H9 (cell line): ENCODE results near the gene PDZD2. TPM values are rescaled to one million over a fixed set of nuclear protein-coding genes. Genes with fewer than 3 reads are reported as not detected.

ENCODE experiments used
- DNase-seq: peaks from one replicate; pipeline ENCODE4 v3.0.0-alpha.2; 2017
- H2AFZ ChIP-seq: one replicate; pipeline ENCODE4 v1.6.1; 2013; ENCODE audit warnings: mild to moderate bottlenecking, low read length, control low read depth, moderate library complexity
- H2AK5ac ChIP-seq: 2 replicates; pipeline ENCODE4 v1.6.1; 2013; ENCODE audit warnings: low read length, control low read depth, mixed read lengths; ENCODE audit not compliant: insufficient read length
- H2BK120ac ChIP-seq: one replicate; pipeline ENCODE4 v1.6.1; 2013; ENCODE audit warnings: low read depth, mild to moderate bottlenecking, low read length, control low read depth, inconsistent platforms; ENCODE audit not compliant: poor library complexity, severe bottlenecking
- H2BK12ac ChIP-seq: 2 replicates; pipeline ENCODE4 v1.6.1; 2013; ENCODE audit warnings: low read length, control low read depth, mixed read lengths, low read depth; ENCODE audit not compliant: insufficient read length
- H2BK15ac ChIP-seq: 2 replicates; pipeline ENCODE4 v1.6.1; 2013; ENCODE audit warnings: low read depth, low read length, control low read depth
- H2BK20ac ChIP-seq: one replicate; pipeline ENCODE4 v1.6.1; 2013; ENCODE audit warnings: low read depth, mild to moderate bottlenecking, low read length, control low read depth, inconsistent platforms; ENCODE audit not compliant: poor library complexity, severe bottlenecking
- H2BK5ac ChIP-seq: 2 replicates; pipeline ENCODE4 v1.6.1; 2013; ENCODE audit warnings: low read length, control low read depth, mixed read lengths; ENCODE audit not compliant: insufficient read length
- H3K14ac ChIP-seq: 2 replicates; pipeline ENCODE4 v1.6.1; 2013; ENCODE audit warnings: low read length, control low read depth; ENCODE audit not compliant: insufficient read depth
- H3K18ac ChIP-seq: 2 replicates; pipeline ENCODE4 v1.6.1; 2013; ENCODE audit warnings: low read depth, mild to moderate bottlenecking, mixed read lengths, low read length, control low read depth; ENCODE audit not compliant: insufficient read length
- H3K23ac ChIP-seq: 2 replicates; pipeline ENCODE4 v1.6.1; 2013; ENCODE audit warnings: low read length, control low read depth, mixed read lengths, low read depth; ENCODE audit not compliant: insufficient read length
- H3K23me2 ChIP-seq: 2 replicates; pipeline ENCODE4 v1.6.1; 2013; ENCODE audit warnings: low read depth, mild to moderate bottlenecking, mixed read lengths, low read length, control low read depth; ENCODE audit not compliant: insufficient read length, poor library complexity, severe bottlenecking
- H3K27ac ChIP-seq: 2 replicates; pipeline ENCODE4 v1.5.1; 2013; ENCODE audit warnings: low read length, control low read depth, mixed read lengths, low read depth; ENCODE audit not compliant: insufficient read length
- H3K27me3 ChIP-seq: 2 replicates; pipeline ENCODE4 v1.6.1; 2013; ENCODE audit warnings: low read length, control low read depth, inconsistent platforms; ENCODE audit not compliant: insufficient read depth
- H3K4ac ChIP-seq: 2 replicates; pipeline ENCODE4 v1.6.1; 2013; ENCODE audit warnings: low read depth, mild to moderate bottlenecking, control low read depth, inconsistent platforms, low read length, moderate library complexity
- H3K4me1 ChIP-seq: 2 replicates; pipeline ENCODE4 v1.6.1; 2013; ENCODE audit warnings: low read length, control low read depth, inconsistent platforms; ENCODE audit not compliant: insufficient read depth
- H3K4me2 ChIP-seq: 2 replicates; pipeline ENCODE4 v1.6.1; 2013; ENCODE audit warnings: low read length, control low read depth, mixed read lengths; ENCODE audit not compliant: insufficient read length, insufficient read depth
- H3K56ac ChIP-seq: 2 replicates; pipeline ENCODE4 v1.6.1; 2013; ENCODE audit warnings: low read depth, mild to moderate bottlenecking, mixed read lengths, low read length, control low read depth; ENCODE audit not compliant: insufficient read length
- H3K79me1 ChIP-seq: 2 replicates; pipeline ENCODE4 v1.6.1; 2013; ENCODE audit warnings: low read depth, mild to moderate bottlenecking, moderate library complexity, low read length, control low read depth, inconsistent platforms; ENCODE audit not compliant: insufficient read depth, poor library complexity, severe bottlenecking
- H3K79me2 ChIP-seq: 2 replicates; pipeline ENCODE4 v1.6.1; 2013; ENCODE audit warnings: low read length, control low read depth, inconsistent platforms; ENCODE audit not compliant: insufficient read depth
- H3K9ac ChIP-seq: 2 replicates; pipeline ENCODE4 v1.6.1; 2013; ENCODE audit warnings: low read length, control low read depth, mixed read lengths; ENCODE audit not compliant: insufficient read length; ENCODE audit errors: extremely low read depth
- H3K9me3 ChIP-seq: one replicate; pipeline ENCODE4 v1.6.1; 2013; ENCODE audit warnings: low read depth, low read length, inconsistent platforms; ENCODE audit not compliant: control insufficient read depth
- H3T11ph ChIP-seq: one replicate; pipeline ENCODE4 v1.6.1; 2013; ENCODE audit warnings: mild to moderate bottlenecking, low read length, control low read depth, inconsistent platforms
- H4K20me1 ChIP-seq: one replicate; pipeline ENCODE4 v1.6.1; 2013; ENCODE audit not compliant: control insufficient read depth, insufficient read length, insufficient read depth
- H4K5ac ChIP-seq: 2 replicates; pipeline ENCODE4 v1.6.1; 2013; ENCODE audit warnings: low read depth, mild to moderate bottlenecking, mixed read lengths, low read length, control low read depth; ENCODE audit not compliant: insufficient read length
- H4K8ac ChIP-seq: replicated peaks from 2 replicates; pipeline ENCODE4 v1.6.1; 2013; ENCODE audit warnings: low read length, control low read depth, mixed read lengths, low read depth; ENCODE audit not compliant: insufficient read length
- H4K91ac ChIP-seq: 2 replicates; pipeline ENCODE4 v1.6.1; 2013; ENCODE audit warnings: low read depth, mild to moderate bottlenecking, moderate library complexity, mixed read lengths, low read length, control low read depth; ENCODE audit not compliant: insufficient read length
- H3K27ac Mint-ChIP-seq, 3 experiments: 2 replicates in 2 of 3; 3 replicates in 1 of 3; pipeline ENCODE4 v1.8.0; 2020 to 2021; ENCODE audit warnings: mixed read lengths in 3 of 3, mild to moderate bottlenecking in 1 of 3, moderate library complexity in 1 of 3
- H3K27me3 Mint-ChIP-seq: 2 replicates; pipeline ENCODE4 v1.8.0; 2021; ENCODE audit warnings: low read depth, mild to moderate bottlenecking, moderate library complexity, mixed read lengths
- H3K36me3 Mint-ChIP-seq, 3 experiments: 2 replicates in 2 of 3; 3 replicates in 1 of 3; pipeline ENCODE4 v1.8.0; 2020 to 2021; ENCODE audit warnings: low read depth in 3 of 3, mixed read lengths in 3 of 3; ENCODE audit not compliant: insufficient read depth in 1 of 3
- H3K4me1 Mint-ChIP-seq, 2 experiments: 2 replicates each; pipeline ENCODE4 v1.8.0; 2020; ENCODE audit warnings: mixed read lengths in 2 of 2
- H3K4me3 Mint-ChIP-seq, 2 experiments: 2 replicates in 1 of 2; 3 replicates in 1 of 2; pipeline ENCODE4 v1.8.0; 2020 to 2021; ENCODE audit warnings: mild to moderate bottlenecking in 2 of 2, mixed read lengths in 2 of 2, moderate library complexity in 1 of 2
- H3K9me3 Mint-ChIP-seq, 2 experiments: 2 replicates in 1 of 2; 3 replicates in 1 of 2; pipeline ENCODE4 v1.8.0; 2020; ENCODE audit warnings: mild to moderate bottlenecking in 2 of 2, mixed read lengths in 2 of 2, moderate library complexity in 1 of 2
- total RNA-seq: library from RNA; stranded (reverse); gene quantifications from 2 replicates; pipeline ENCODE4 v1.2.1, GENCODE V29; 2021
- TF ChIP-seq, protein P1 (sequence below): fragments of 200-600 bp; sonication (generic); conservative IDR thresholded peaks from 3 replicates; pipeline ENCODE4 v1.8.0; 2021; ENCODE audit warnings: antibody characterized with exemption, mild to moderate bottlenecking

The PDZD2 gene
- total RNA-seq, 1 experiment from 2014 or later, result 9.9 TPM

DNA sequence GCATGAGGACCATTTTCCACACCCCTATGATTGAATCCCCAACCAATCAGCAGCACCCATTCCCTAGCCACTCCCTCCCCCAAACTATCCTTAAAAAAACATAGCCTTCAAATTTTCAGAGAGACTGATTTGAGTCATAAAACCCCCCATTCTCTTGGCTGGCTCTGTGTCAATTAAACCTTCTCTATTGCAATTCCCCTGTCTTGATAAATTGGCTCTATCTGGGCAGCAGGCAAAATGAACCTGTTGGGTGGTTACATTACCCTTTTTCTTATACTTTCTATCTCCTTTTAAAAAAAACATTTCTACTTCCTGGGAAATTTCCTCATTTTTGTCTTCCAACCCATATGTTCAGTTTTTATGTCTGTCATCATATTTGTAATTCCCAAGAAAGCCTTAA lies 220.2 kb downstream of the PDZD2 start:
- H2BK120ac ChIP-seq, result no peak overlapping the region
- Mint-ChIP-seq H3K27me3 (no peaks in the 10 kb centered on the region), H3K36me3 (peaks cover 31 to 37% (median 34%) of the 10 kb centered on the region in 3 experiments), H3K4me3 (no peak overlapping the region), H3K27ac (no peak overlapping the region), H3K9me3 (peaks cover 15 to 21% of the 10 kb centered on the region in 2 experiments), H3K4me1 (peaks cover 36 to 39% of the 10 kb centered on the region in 2 experiments)
- H2AFZ ChIP-seq, result no peak overlapping the region
- no peak overlapping the region for H3K18ac ChIP-seq
- no peak overlapping the region for H3K4me2 ChIP-seq
- H3K9ac ChIP-seq, result no peak overlapping the region
- peaks cover 9% of the 10 kb centered on the region for H3K23me2 ChIP-seq
- no peak overlapping the region for H2BK15ac ChIP-seq
- H2BK5ac ChIP-seq, result no peak overlapping the region
- no peak overlapping the region for H3K14ac ChIP-seq
- H2BK12ac ChIP-seq, result no peak overlapping the region
- no peaks in the 10 kb centered on the region for H3K27me3 ChIP-seq
- no peaks in the 10 kb centered on the region for H4K20me1 ChIP-seq
- H3T11ph ChIP-seq, result no peak overlapping the region
- H2BK20ac ChIP-seq, result no peak overlapping the region
- no peak overlapping the region for H2AK5ac ChIP-seq
- H3K9me3 ChIP-seq, result no peaks in the 10 kb centered on the region
- H4K91ac ChIP-seq, result no peak overlapping the region
- no peaks in the 10 kb centered on the region for H3K79me1 ChIP-seq
- no peak overlapping the region for H3K4ac ChIP-seq
- no peaks in the 10 kb centered on the region for H3K79me2 ChIP-seq
- TF ChIP-seq, protein P1, sequence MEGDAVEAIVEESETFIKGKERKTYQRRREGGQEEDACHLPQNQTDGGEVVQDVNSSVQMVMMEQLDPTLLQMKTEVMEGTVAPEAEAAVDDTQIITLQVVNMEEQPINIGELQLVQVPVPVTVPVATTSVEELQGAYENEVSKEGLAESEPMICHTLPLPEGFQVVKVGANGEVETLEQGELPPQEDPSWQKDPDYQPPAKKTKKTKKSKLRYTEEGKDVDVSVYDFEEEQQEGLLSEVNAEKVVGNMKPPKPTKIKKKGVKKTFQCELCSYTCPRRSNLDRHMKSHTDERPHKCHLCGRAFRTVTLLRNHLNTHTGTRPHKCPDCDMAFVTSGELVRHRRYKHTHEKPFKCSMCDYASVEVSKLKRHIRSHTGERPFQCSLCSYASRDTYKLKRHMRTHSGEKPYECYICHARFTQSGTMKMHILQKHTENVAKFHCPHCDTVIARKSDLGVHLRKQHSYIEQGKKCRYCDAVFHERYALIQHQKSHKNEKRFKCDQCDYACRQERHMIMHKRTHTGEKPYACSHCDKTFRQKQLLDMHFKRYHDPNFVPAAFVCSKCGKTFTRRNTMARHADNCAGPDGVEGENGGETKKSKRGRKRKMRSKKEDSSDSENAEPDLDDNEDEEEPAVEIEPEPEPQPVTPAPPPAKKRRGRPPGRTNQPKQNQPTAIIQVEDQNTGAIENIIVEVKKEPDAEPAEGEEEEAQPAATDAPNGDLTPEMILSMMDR, result no peak
- DNase-seq, result no peak
- H3K56ac ChIP-seq, result no peak overlapping the region
- H4K8ac ChIP-seq, result no peak overlapping the region
- H3K27ac ChIP-seq, result no peak overlapping the region
- H4K5ac ChIP-seq, result no peak overlapping the region
- H3K4me1 ChIP-seq, result peaks cover 3% of the 10 kb centered on the region; the same call in 1 of the 2 replicates
- no peak overlapping the region for H3K23ac ChIP-seq
